Ascending aorta (tissue), 2 donors: ENCODE measurements around the gene RAB3A. TPM values are rescaled to one million over a fixed set of nuclear protein-coding genes. Genes with fewer than 3 reads are reported as not detected.

Experiments used
- DNase-seq, 2 donors: peaks; one replicate each; pipeline ENCODE4 v3.0.0-alpha.2; 2019; ENCODE audit warnings: low spot score in 2 of 2
- H3K27ac ChIP-seq, 2 donors: fragments of 200-600 bp; sonication (generic); one replicate each; pipeline ENCODE4 v1.5.1; 2016 to 2017; ENCODE audit warnings: mild to moderate bottlenecking in 1 of 2
- H3K27me3 ChIP-seq: fragments of 200-600 bp; sonication (generic); one replicate; pipeline ENCODE4 v1.5.1; 2017
- H3K36me3 ChIP-seq, 2 donors: fragments of 200-600 bp; sonication (generic); one replicate each; pipeline ENCODE4 v1.5.1; 2016
- H3K4me1 ChIP-seq, 2 donors: fragments of 200-600 bp; sonication (generic); one replicate each; pipeline ENCODE4 v1.5.1; 2016 to 2017; ENCODE audit warnings: mild to moderate bottlenecking in 1 of 2
- H3K4me3 ChIP-seq, 2 donors: fragments of 200-600 bp; sonication (generic); one replicate each; pipeline ENCODE4 v1.5.1; 2016 to 2017; ENCODE audit warnings: mild to moderate bottlenecking in 1 of 2
- H3K9me3 ChIP-seq, 2 donors: fragments of 200-600 bp; sonication (generic); one replicate each; pipeline ENCODE4 v1.5.1; 2016
- CTCF ChIP-seq, 3 experiments: fragments of 200-600 bp in 2 of 3; fragments of 450-650 bp in 1 of 3; sonication (generic) in 2 of 3; IDR thresholded peaks; one replicate each; pipeline ENCODE4 v1.5.1; 2016 to 2019; ENCODE audit warnings: antibody characterized with exemption in 3 of 3, mild to moderate bottlenecking in 1 of 3, moderate library complexity in 1 of 3
- intact Hi-C: fragments of 100-400 bp; cut with DNase I; formaldehyde crosslinking; loops from one replicate; pipeline ENCODE4 v1.15.1; 2023
- total RNA-seq: library from RNA; depleted of rRNA; stranded (reverse); fragments of >200 nt; gene quantifications from one replicate; pipeline ENCODE4 v1.1.0, GENCODE V29; 2016

Gene RAB3A
- total RNA-seq, 1 donor from 2014 or later, result 12.3 TPM

DNA sequence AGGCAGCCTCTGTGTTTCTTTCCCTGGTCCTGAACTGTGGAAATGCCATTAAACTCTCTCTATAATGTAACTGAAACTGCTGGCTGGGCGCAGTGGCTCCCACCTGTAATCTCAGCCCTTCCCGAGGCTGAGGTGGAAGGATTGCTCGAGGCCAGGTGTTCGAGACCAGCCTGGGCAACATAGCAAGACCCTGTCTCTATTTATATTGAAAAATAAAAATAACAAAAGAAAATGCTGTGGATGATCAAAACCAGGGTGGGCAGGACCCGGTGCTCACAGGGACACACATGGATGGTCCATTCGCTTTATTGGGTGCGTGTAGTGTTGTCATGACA, 7.4 kb downstream of the RAB3A start:
- intact Hi-C loops, result no loop called here
- Histone ChIP-seq H3K9me3 (no peaks in the 10 kb centered on the region), H3K4me1 (peaks cover 10 to 11% of the 10 kb centered on the region in 2 donors), H3K27me3 (no peaks in the 10 kb centered on the region), H3K36me3 (peaks cover 8 to 24% of the 10 kb centered on the region in 2 donors), H3K27ac (no peak overlapping the region), H3K4me3 (no peak overlapping the region)
- TF ChIP-seq CTCF (IDR thresholded peaks at IDR 0.05), result no peak
- no peak for DNase-seq

- no peak for TF ChIP-seq CTCF (IDR thresholded peaks at IDR 0.05)
- peak overlapping the region; percentile 84 to 96 for H3K4me3 ChIP-seq
- peaks cover 10 to 11% of the 10 kb centered on the region in 2 donors for H3K4me1 ChIP-seq
- peaks cover 6 to 20% of the 10 kb centered on the region in 2 donors for H3K36me3 ChIP-seq
- DNase-seq, result no peak
- H3K27me3 ChIP-seq, result no peaks in the 10 kb centered on the region
- H3K27ac ChIP-seq, result peak overlapping the region in 1 of 2 donors; percentile 6
- no peaks in the 10 kb centered on the region for H3K9me3 ChIP-seq
- intact Hi-C loops, result loop anchor here (5.0 kb wide), 1 partner anchor 133 kb away; no protein-coding TSS in a partner anchor
These were observed 9.1 kb downstream of the RAB3A start for GRCh38 chr19:18194554-18195238.

GRCh38 chr19:18194181-18194530, 9.7 kb downstream of the RAB3A start:
- Histone ChIP-seq H3K9me3 (no peaks in the 10 kb centered on the region), H3K4me1 (peaks cover 10 to 11% of the 10 kb centered on the region in 2 donors), H3K36me3 (peaks cover 2 to 20% of the 10 kb centered on the region in 2 donors), H3K27ac (peak overlapping the region in 1 of 2 donors; percentile 6), H3K4me3 (peak overlapping the region; percentile 84 to 96), H3K27me3 (no peaks in the 10 kb centered on the region)
- TF ChIP-seq CTCF (IDR thresholded peaks at IDR 0.05), result no peak
- DNase-seq, result no peak
- intact Hi-C loops, result loop anchor here (5.0 kb wide), 1 partner anchor 133 kb away; no protein-coding TSS in a partner anchor

DNA sequence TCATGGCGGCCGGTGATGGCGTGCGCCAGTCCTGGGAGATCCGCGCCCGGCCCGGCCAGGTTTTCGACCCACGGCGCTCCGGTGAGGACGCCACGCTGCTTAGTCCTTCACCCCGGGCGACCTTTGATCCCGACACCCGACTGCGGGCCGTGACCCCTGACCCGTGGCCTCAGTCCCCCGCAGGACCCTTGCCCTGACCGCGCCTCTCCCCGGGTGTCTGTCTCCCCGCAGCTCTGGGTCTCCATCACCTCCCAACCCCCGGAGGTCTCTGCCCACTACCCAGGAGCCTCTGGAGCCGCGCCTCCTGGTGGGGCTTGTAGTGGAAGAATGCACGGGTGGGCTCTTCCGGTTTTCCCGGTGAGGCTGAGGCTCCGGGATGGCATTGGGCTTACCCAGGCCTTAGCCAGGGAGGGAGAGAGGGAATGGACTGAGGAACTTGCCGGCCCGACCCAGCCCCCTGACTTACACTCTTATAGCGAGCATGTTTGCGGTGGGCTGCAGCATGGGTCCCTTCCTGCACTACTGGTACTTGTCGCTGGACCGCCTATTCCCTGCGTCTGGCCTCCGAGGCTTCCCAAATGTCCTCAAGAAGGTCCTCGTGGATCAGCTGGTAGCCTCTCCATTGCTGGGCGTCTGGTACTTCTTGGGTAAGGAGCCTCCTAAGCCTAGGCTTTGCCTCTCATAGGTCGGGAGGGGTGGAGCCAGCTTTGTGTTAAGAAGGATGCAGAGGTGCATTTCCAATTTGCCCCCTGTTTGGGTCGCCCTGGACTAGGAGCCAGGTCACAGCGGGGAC, 10.3 kb downstream of the RAB3A start:
- intact Hi-C loops, result loop anchor here (1.0 to 5.0 kb wide), 2 partner anchors 11 to 134 kb away; partner anchors contain the start of gene RAB3A
- peak overlapping the region; percentile 84 to 96 for H3K4me3 ChIP-seq
- H3K27me3 ChIP-seq, result no peaks in the 10 kb centered on the region
- no peak for DNase-seq
- H3K4me1 ChIP-seq, result peaks cover 10 to 11% of the 10 kb centered on the region in 2 donors
- no peaks in the 10 kb centered on the region for H3K9me3 ChIP-seq
- peaks cover 0 to 16% of the 10 kb centered on the region in 2 donors for H3K36me3 ChIP-seq
- no peak for TF ChIP-seq CTCF (IDR thresholded peaks at IDR 0.05)
- H3K27ac ChIP-seq, result peak overlapping the region; percentile 80 to 90

DNA sequence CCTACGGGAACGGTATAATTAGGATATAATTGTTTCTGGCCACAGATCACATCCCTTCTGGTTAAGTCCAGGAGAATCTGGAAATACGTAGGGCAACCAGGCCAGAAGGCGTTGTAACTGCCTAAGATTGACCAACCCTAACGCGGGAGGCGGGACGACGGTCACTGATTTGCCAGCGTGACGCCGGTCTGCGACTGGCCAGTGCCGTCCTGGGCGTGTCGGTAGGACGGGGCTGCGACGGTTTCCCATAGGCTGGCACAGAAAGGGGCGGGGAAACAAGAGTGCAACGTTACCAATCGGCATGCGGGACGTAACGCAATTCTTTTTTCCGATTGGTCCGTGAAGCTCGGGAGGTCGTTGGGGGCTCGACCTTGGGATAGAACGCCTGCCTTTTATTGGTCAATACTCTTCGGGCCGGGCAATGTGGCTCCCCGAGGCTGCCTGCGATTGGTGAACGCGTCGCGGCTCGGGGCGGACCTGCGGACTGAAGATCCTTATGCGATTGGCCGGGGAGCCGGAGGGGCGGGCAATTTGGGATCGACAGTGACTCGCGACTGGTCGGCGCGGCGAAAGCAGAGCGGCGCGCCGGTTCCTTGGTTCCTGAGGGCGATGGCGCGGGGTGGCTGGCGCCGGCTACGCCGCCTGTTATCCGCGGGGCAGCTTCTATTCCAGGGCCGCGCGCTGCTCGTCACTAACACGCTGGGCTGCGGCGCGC, 11.0 kb downstream of the RAB3A start, which contains the start of gene MPV17L2:
TSS of gene MPV17L2 (plus strand) at position 546 of the 715 bp plus-strand sequence. CDS start at position 610, 64 bp downstream.
- Histone ChIP-seq H3K27ac (peak within 1 kb of the TSS; percentile 87 to 92), H3K36me3 (peaks cover 0 to 12% of the 10 kb centered on the region in 2 donors), H3K4me1 (peaks cover 10 to 11% of the 10 kb centered on the region in 2 donors), H3K9me3 (no peaks in the 10 kb centered on the region), H3K4me3 (peak within 1 kb of the TSS; percentile 84 to 96), H3K27me3 (no peaks in the 10 kb centered on the region)
- intact Hi-C loops, result loop anchor here (1.0 to 5.0 kb wide), 4 partner anchors 11 to 134 kb away; partner anchors contain the start of gene RAB3A
- peak; percentile 98 to 100 for DNase-seq
- TF ChIP-seq CTCF (IDR thresholded peaks at IDR 0.05), result no peak
